Gastrocnemius medialis (tissue), 4 donors: ENCODE data around the gene PAPSS2.

Source experiments
- POLR2A ChIP-seq, 2 donors: fragments of 450-650 bp; IDR thresholded peaks; one replicate each; pipeline ENCODE4 v1.6.1; 2017; ENCODE audit warnings: antibody characterized with exemption in 2 of 2, mild to moderate bottlenecking in 2 of 2, moderate library complexity in 2 of 2
- TF ChIP-seq, protein P1 (sequence below), 5 experiments: fragments of 450-650 bp in 3 of 5; fragments of 200-600 bp in 2 of 5; sonication (generic) in 2 of 5; IDR thresholded peaks in 4 of 5; conservative IDR thresholded peaks in 1 of 5; 1 replicate in 4 of 5; 2 replicates in 1 of 5; pipeline ENCODE4 v1.5.1; 2016 to 2019; ENCODE audit warnings: antibody characterized with exemption in 5 of 5, mild to moderate bottlenecking in 3 of 5, moderate library complexity in 3 of 5

- TF ChIP-seq, protein P1, sequence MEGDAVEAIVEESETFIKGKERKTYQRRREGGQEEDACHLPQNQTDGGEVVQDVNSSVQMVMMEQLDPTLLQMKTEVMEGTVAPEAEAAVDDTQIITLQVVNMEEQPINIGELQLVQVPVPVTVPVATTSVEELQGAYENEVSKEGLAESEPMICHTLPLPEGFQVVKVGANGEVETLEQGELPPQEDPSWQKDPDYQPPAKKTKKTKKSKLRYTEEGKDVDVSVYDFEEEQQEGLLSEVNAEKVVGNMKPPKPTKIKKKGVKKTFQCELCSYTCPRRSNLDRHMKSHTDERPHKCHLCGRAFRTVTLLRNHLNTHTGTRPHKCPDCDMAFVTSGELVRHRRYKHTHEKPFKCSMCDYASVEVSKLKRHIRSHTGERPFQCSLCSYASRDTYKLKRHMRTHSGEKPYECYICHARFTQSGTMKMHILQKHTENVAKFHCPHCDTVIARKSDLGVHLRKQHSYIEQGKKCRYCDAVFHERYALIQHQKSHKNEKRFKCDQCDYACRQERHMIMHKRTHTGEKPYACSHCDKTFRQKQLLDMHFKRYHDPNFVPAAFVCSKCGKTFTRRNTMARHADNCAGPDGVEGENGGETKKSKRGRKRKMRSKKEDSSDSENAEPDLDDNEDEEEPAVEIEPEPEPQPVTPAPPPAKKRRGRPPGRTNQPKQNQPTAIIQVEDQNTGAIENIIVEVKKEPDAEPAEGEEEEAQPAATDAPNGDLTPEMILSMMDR (IDR thresholded peaks at IDR 0.05 in 4 of 5, conservative IDR thresholded peaks at IDR 0.05 in 1 of 5) = no peak
- no peak for TF ChIP-seq POLR2A (IDR thresholded peaks at IDR 0.05)
Observed at GRCh38 chr10:87615856-87616255, 43.8 kb upstream of the PAPSS2 start.
